ENCODE measurements around the gene RNPS1. TPM values are rescaled to one million over a fixed set of nuclear protein-coding genes. Genes with fewer than 3 reads are reported as not detected.

RNPS1 gene
- total and polyA plus RNA-seq, 9 donors, result 78.0 to 172 (median 138) TPM

DNA sequence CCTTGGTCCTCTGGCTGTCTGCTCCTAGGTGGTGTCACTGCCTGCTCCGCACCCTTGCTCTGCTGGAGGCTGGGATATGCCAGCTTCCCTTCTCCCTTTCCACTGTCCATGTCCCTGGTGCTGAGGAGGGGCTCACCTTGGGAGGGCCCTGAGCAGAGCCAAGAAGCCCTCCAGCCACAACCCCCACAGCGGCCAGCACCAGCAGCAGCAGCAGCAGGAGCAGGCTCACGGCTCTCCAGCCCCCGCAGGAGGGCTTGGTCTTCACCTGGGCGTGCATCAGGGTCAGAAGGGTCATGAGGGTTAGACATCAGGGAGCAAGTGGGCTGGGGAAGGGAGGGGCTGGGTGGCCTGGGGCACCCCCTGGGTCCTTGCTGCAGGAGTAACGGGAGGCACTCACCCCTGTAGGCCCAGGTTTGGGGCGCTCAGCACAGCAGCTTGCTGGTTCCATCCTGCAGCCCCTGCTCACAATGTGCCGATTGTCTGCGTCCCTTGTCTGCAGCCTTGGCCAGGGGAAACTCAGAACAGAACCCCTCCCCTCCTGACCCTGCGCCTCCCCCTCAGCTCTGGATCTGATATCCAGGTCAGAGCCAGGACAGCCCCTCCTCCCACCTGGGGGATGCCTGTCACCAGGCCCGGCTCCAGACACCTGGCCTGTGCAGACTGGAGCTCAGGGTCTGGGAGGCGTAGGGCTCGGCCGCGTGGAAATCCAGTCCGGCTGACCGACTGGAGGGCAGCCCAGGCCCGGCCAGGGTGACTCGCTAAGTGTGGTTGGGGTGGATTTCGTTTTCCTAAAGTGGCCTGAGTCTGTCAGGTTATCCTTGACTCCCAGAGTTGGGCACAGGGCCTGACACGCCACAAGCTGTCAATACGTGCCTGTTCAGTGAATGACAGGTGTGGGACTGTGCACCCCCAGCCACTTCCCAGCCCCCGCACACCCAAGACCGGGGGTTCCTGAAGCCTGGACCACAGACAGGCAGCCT, 57.2 kb downstream of the RNPS1 start, which contains the start of gene BRICD5:
Gene BRICD5 (minus strand): TSS at position 478 of the 980 bp plus-strand sequence. CDS start 30 bp downstream, at position 448.
- TF ChIP-seq, protein P1, sequence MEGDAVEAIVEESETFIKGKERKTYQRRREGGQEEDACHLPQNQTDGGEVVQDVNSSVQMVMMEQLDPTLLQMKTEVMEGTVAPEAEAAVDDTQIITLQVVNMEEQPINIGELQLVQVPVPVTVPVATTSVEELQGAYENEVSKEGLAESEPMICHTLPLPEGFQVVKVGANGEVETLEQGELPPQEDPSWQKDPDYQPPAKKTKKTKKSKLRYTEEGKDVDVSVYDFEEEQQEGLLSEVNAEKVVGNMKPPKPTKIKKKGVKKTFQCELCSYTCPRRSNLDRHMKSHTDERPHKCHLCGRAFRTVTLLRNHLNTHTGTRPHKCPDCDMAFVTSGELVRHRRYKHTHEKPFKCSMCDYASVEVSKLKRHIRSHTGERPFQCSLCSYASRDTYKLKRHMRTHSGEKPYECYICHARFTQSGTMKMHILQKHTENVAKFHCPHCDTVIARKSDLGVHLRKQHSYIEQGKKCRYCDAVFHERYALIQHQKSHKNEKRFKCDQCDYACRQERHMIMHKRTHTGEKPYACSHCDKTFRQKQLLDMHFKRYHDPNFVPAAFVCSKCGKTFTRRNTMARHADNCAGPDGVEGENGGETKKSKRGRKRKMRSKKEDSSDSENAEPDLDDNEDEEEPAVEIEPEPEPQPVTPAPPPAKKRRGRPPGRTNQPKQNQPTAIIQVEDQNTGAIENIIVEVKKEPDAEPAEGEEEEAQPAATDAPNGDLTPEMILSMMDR (IDR thresholded peaks at IDR 0.05), result no peak
- TF ChIP-seq POLR2A (IDR thresholded peaks at IDR 0.05), result no peak
- TF ChIP-seq EP300 (IDR thresholded peaks at IDR 0.05), result no peak
- Histone ChIP-seq H3K9me3 (no peaks in the 10 kb centered on the region), H3K27ac (no peak within 1 kb of the TSS), H3K4me1 (ENCODE audit: insufficient read depth) (peaks cover 13% of the 10 kb centered on the region), H3K27me3 (no peaks in the 10 kb centered on the region), H3K4me3 (no peak within 1 kb of the TSS), H3K36me3 (no peaks in the 10 kb centered on the region)
- intact Hi-C loops (cut with DNase I), result no loop called here
- 54 to 65% (median 61%) methylated on average over 19 to 24 of the region's 24 CpGs for WGBS, 3 donors
- DNase-seq, result no peak

GRCh38 chr16:2210009-2210332, 58.0 kb downstream of the RNPS1 start:
- intact Hi-C loops (cut with DNase I), result no loop called here
- no peaks in the 10 kb centered on the region for H3K36me3 ChIP-seq
- peaks cover 13% of the 10 kb centered on the region for H3K4me1 ChIP-seq (ENCODE audit: insufficient read depth)
- TF ChIP-seq EP300 (IDR thresholded peaks at IDR 0.05) (no peak), POLR2A (IDR thresholded peaks at IDR 0.05) (no peak)
- TF ChIP-seq, protein P1 (IDR thresholded peaks at IDR 0.05), result no peak
- H3K9me3 ChIP-seq, result no peaks in the 10 kb centered on the region
- no peaks in the 10 kb centered on the region for H3K27me3 ChIP-seq
- no peak overlapping the region for H3K4me3 ChIP-seq
- no peak overlapping the region for H3K27ac ChIP-seq
- 79 to 87% (median 85%) methylated on average over 16 to 17 of the region's 17 CpGs for WGBS, 3 donors
- DNase-seq, result no peak

DNA sequence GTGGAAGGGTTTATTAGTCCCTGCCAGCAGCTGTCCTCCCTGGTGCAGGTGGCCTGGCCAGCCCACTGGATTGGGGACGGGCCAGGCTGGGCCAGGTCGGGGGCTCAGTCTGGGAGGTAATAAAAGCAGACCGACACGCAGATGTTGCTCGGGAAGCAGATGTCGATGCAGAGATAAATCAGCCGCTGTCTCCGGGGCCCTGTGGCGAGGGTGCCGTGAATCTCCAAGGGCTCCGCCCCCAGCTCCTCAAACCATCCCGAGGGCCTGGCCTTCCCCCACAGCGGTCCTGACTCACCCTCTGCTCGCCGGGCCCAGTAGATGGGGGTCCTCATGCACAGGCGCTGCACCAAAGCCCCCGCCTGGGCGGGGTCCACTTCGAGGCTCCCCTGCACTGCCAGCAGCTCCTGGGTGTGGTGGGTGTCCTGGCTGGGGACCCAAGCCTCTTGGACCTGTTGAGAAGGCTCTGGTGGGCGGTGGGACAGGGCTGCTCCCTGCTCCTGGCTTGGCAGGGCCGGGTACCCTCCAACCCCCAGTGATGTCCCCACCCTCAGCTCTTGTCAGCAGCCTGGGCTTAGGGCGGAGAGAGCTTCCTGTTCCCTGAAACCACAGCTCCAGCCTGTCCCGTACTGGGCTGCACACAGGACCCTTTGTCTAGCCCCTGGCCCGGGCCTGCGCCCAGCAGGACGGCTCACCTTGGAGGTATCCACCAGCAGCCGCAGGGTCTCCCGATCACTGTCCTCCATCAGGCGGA, 58.5 kb downstream of the RNPS1 start:
- DNase-seq, result no peak
- intact Hi-C loops (cut with DNase I), result no loop called here
- WGBS, 3 donors, result 69 to 77% (median 76%) methylated on average over 11 to 29 of the region's 29 CpGs
- peaks cover 17% of the 10 kb centered on the region for H3K4me1 ChIP-seq (ENCODE audit: insufficient read depth)
- no peaks in the 10 kb centered on the region for H3K27me3 ChIP-seq
- no peaks in the 10 kb centered on the region for H3K9me3 ChIP-seq
- H3K4me3 ChIP-seq, result no peak overlapping the region
- TF ChIP-seq POLR2A (IDR thresholded peaks at IDR 0.05) (no peak), EP300 (IDR thresholded peaks at IDR 0.05) (no peak)
- TF ChIP-seq, protein P1 (IDR thresholded peaks at IDR 0.05), result no peak
- H3K36me3 ChIP-seq, result no peaks in the 10 kb centered on the region
- no peak overlapping the region for H3K27ac ChIP-seq

- WGBS, 3 donors, result 70 to 81% (median 79%) methylated on average over 5 to 9 of the region's 9 CpGs
- Histone ChIP-seq H3K4me1 (ENCODE audit: insufficient read depth) (peaks cover 13% of the 10 kb centered on the region), H3K27ac (no peak overlapping the region), H3K36me3 (no peaks in the 10 kb centered on the region), H3K9me3 (no peaks in the 10 kb centered on the region), H3K4me3 (no peak overlapping the region), H3K27me3 (no peaks in the 10 kb centered on the region)
- TF ChIP-seq POLR2A (IDR thresholded peaks at IDR 0.05) (no peak), EP300 (IDR thresholded peaks at IDR 0.05) (no peak)
- TF ChIP-seq, protein P1 (IDR thresholded peaks at IDR 0.05), result no peak
- no peak for DNase-seq
- intact Hi-C loops (cut with DNase I), result no loop called here
Observed at GRCh38 chr16:2208772-2209171, 59.2 kb downstream of the RNPS1 start.

All from ovary (tissue), 9 donors.